ENCODE data around the gene FARP1.

Gene FARP1

DNA sequence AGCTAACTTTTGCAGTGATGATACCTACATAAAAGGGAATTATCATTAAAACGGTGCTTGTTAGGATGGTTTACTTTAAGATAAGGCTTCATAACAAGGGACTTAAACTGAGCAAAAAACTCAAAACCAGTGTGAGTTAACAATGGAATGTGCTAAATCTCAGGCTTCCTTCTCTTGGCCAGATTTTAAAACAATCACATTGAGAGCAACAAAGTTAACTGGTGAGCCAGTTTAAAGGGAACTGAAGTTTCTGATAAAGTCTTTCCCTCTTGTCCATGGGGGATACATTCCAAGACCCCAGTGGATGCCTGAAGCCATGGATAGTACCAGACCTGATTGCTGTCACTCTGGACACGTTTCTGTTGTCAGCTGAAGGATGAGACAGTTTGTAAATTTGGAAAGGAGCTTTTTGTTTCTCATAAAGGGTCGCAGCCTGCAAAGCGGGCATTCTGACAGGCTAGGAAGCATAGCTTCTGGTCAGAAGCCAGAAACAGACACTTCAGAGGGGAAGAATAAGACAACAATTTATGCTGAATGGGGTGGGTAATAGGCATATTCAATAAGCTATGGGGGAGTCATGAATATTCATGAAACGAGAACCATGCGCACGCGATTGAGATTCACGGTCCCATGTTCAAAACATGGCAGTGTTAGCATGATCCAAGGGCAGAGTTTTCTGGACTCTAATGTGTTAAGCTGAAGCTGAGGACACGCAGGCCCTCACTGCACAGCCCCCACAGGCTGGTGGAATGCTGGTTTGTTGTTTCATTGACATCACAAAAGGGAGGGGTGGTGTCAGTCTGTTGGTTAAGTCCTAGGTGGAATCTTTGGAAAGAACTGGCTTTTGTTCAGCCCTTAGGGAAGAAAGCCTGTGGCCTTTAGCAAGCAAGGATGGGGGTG, 184.7 kb downstream of the FARP1 start:
- Histone ChIP-seq H3K4me3 (ENCODE audit: low read depth, low read length) (no peak overlapping the region), H3K9ac (no peak overlapping the region), H3K27me3 (ENCODE audit: control insufficient read depth, insufficient read depth, low read length) (no peaks in the 10 kb centered on the region), H3K9me3 (ENCODE audit: control insufficient read depth, low read length) (no peaks in the 10 kb centered on the region), H3K27ac (no peak overlapping the region), H3K79me2 (no peaks in the 10 kb centered on the region), H3K36me3 (ENCODE audit: control insufficient read depth, insufficient read depth, low read length) (no peaks in the 10 kb centered on the region), H3K4me1 (no peaks in the 10 kb centered on the region), H2AFZ (no peak overlapping the region), H3K4me2 (ENCODE audit: low read length) (no peak overlapping the region)
- TF ChIP-seq, protein P1, sequence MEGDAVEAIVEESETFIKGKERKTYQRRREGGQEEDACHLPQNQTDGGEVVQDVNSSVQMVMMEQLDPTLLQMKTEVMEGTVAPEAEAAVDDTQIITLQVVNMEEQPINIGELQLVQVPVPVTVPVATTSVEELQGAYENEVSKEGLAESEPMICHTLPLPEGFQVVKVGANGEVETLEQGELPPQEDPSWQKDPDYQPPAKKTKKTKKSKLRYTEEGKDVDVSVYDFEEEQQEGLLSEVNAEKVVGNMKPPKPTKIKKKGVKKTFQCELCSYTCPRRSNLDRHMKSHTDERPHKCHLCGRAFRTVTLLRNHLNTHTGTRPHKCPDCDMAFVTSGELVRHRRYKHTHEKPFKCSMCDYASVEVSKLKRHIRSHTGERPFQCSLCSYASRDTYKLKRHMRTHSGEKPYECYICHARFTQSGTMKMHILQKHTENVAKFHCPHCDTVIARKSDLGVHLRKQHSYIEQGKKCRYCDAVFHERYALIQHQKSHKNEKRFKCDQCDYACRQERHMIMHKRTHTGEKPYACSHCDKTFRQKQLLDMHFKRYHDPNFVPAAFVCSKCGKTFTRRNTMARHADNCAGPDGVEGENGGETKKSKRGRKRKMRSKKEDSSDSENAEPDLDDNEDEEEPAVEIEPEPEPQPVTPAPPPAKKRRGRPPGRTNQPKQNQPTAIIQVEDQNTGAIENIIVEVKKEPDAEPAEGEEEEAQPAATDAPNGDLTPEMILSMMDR (IDR thresholded peaks at IDR 0.05) = no peak

DNA sequence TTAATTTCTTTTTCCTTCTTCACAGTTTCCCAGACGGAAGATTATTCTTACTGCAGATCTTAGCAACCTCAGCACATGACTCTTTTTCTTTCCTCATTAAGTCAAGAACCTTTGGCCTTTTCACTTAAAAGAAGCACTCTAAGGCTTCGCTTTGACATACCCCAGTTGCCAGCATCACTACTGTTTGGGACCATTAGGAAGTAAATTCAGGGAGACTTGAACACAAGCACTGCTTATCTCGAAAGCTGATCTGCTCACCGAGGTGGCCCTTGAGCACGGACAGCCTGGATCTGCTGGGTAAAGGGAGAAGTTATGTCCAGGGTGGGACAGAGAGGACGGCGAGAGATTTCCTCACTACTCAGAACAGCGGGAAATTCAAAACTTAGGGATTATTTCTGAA, 185.6 kb downstream of the FARP1 start:
- no peaks in the 10 kb centered on the region for H3K79me2 ChIP-seq
- no peak overlapping the region for H3K4me3 ChIP-seq (ENCODE audit: low read depth, low read length)
- TF ChIP-seq, protein P1 (IDR thresholded peaks at IDR 0.05) = no peak
- no peaks in the 10 kb centered on the region for H3K36me3 ChIP-seq (ENCODE audit: control insufficient read depth, insufficient read depth, low read length)
- no peaks in the 10 kb centered on the region for H3K9me3 ChIP-seq (ENCODE audit: control insufficient read depth, low read length)
- H3K27ac ChIP-seq = no peak overlapping the region
- H3K4me2 ChIP-seq (ENCODE audit: low read length) = no peak overlapping the region
- H2AFZ ChIP-seq = no peak overlapping the region
- no peaks in the 10 kb centered on the region for H3K4me1 ChIP-seq
- no peak overlapping the region for H3K9ac ChIP-seq
- no peaks in the 10 kb centered on the region for H3K27me3 ChIP-seq (ENCODE audit: control insufficient read depth, insufficient read depth, low read length)

DNA sequence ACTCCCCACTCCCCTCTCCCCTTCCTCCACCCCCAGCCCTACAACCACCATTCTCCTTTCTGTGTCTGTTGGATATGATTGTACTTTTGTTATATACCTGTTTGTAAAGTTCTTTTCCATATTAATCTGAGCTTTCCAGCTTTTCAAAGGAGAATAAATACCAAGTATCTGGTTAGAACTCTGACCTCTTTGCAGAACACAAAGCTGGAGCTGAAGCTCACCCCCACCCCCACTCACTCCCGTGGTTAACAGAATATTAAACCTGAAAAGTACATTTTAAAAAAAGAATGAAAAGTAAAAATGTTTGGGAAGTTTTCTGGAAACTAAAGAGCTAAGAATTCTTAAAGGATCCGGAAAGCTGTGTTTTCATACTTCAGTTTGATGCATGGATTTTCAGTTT, 189.3 kb downstream of the FARP1 start:
- H3K4me2 ChIP-seq (ENCODE audit: low read length) = no peak overlapping the region
- no peak overlapping the region for H2AFZ ChIP-seq
- no peaks in the 10 kb centered on the region for H3K36me3 ChIP-seq (ENCODE audit: control insufficient read depth, insufficient read depth, low read length)
- no peak overlapping the region for H3K9ac ChIP-seq
- H3K27ac ChIP-seq = no peak overlapping the region
- no peak overlapping the region for H3K4me3 ChIP-seq (ENCODE audit: low read depth, low read length)
- TF ChIP-seq, protein P1 (IDR thresholded peaks at IDR 0.05) = no peak
- H3K4me1 ChIP-seq = no peaks in the 10 kb centered on the region
- no peaks in the 10 kb centered on the region for H3K9me3 ChIP-seq (ENCODE audit: control insufficient read depth, low read length)
- H3K79me2 ChIP-seq = no peaks in the 10 kb centered on the region
- H3K27me3 ChIP-seq (ENCODE audit: control insufficient read depth, insufficient read depth, low read length) = no peaks in the 10 kb centered on the region

DNA sequence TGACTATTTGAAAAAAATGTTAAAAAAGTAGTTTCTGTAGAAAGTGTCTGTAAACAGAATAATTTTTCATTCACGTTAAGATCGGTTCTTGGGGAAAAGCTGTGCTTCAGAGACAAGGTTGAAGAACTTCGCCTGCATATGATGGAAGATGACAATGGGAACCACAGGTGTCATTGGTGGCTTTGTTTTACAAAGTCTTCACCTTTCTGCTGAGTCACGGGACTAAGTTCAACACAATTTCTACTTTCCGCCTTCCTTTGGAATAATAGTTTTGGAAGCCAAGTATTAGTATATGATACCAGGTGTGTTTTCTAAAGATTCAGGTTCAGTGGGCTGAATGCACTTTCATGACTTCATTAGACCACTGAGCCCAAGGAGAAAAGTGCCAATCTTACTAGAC, 189.8 kb downstream of the FARP1 start:
- Histone ChIP-seq H3K4me3 (ENCODE audit: low read depth, low read length) (no peak overlapping the region), H3K27ac (no peak overlapping the region)
- TF ChIP-seq, protein P1 (IDR thresholded peaks at IDR 0.05) = no peak

DNA sequence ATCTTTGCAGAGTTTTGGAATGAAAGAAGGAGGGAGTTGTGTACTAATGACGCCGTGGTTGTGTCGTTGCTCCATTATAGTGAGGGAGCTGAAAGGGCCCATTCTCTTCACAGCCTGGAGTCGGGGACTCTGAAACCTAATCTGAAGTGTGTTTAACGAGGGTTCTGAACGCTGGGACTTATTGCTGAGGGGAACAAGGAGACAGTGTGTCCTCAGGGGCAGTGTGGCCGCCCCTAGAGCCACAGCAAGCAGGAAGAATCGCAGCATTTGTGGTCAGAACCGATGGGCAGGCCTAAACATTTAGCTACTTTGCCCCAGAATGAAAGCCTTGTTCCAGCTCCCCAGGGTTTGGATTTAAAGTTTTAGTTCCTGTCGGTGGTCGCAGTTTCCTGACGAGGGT, 190.6 kb downstream of the FARP1 start:
- TF ChIP-seq, protein P1 (IDR thresholded peaks at IDR 0.05) = no peak
- Histone ChIP-seq H3K4me1 (no peaks in the 10 kb centered on the region), H3K27me3 (ENCODE audit: control insufficient read depth, insufficient read depth, low read length) (no peaks in the 10 kb centered on the region), H3K4me2 (ENCODE audit: low read length) (no peak overlapping the region), H3K36me3 (ENCODE audit: control insufficient read depth, insufficient read depth, low read length) (no peaks in the 10 kb centered on the region), H3K9me3 (ENCODE audit: control insufficient read depth, low read length) (no peaks in the 10 kb centered on the region), H3K4me3 (ENCODE audit: low read depth, low read length) (no peak overlapping the region), H3K9ac (no peak overlapping the region), H3K79me2 (no peaks in the 10 kb centered on the region), H2AFZ (no peak overlapping the region), H3K27ac (no peak overlapping the region)

More for the DNA sequence above, 189.8 kb downstream of the FARP1 start:
- H3K9me3 ChIP-seq (ENCODE audit: control insufficient read depth, low read length) = no peaks in the 10 kb centered on the region
- H3K79me2 ChIP-seq = no peaks in the 10 kb centered on the region
- H3K27me3 ChIP-seq (ENCODE audit: control insufficient read depth, insufficient read depth, low read length) = no peaks in the 10 kb centered on the region
- no peak overlapping the region for H3K4me2 ChIP-seq (ENCODE audit: low read length)
- H3K4me1 ChIP-seq = no peaks in the 10 kb centered on the region
- no peaks in the 10 kb centered on the region for H3K36me3 ChIP-seq (ENCODE audit: control insufficient read depth, insufficient read depth, low read length)
- H2AFZ ChIP-seq = no peak overlapping the region
- no peak overlapping the region for H3K9ac ChIP-seq

Measured in parathyroid adenoma (tissue), 2 donors.